GM19324 (cell line): ENCODE data around the gene NLRC5.
"Not testable (repeated sequence)": the region's sequence is repeated elsewhere in the genome, so short reads cannot be mapped to it uniquely, and the experiment has no call there.

Experiments
- ATAC-seq: cut with Tn5 transposase; IDR thresholded peaks from one replicate; pipeline ENCODE4 v1.9.1; 2021; ENCODE audit warnings: mild to moderate bottlenecking, moderate library complexity; ENCODE audit not compliant: unreplicated experiment, low FRiP score

The NLRC5 gene

GRCh38 chr16:56999409-57000270, 10.3 kb downstream of the NLRC5 start:
- no peak for ATAC-seq

GRCh38 chr16:57000271-57001025, 11.1 kb downstream of the NLRC5 start:
- no peak for ATAC-seq

- ATAC-seq, result no peak
These were observed 11.8 kb downstream of the NLRC5 start for GRCh38 chr16:57001026-57001679.

- ATAC-seq, result no peak
These were observed 14.4 kb downstream of the NLRC5 start for GRCh38 chr16:57003439-57004386.

- ATAC-seq, result no peak
These were observed 15.3 kb downstream of the NLRC5 start for GRCh38 chr16:57004387-57005250.

- ATAC-seq, result not testable (repeated sequence)
These were observed 16.2 kb downstream of the NLRC5 start for GRCh38 chr16:57005597-57005996.

- ATAC-seq, result no peak
These were observed 17.7 kb downstream of the NLRC5 start for GRCh38 chr16:57007050-57007449.

- ATAC-seq, result no peak
These were observed 18.2 kb downstream of the NLRC5 start for GRCh38 chr16:57007530-57007929.

- no peak for ATAC-seq
These were observed 19.1 kb downstream of the NLRC5 start for GRCh38 chr16:57008440-57008839.

GRCh38 chr16:57009643-57010170, 20.4 kb downstream of the NLRC5 start:
- no peak for ATAC-seq

GRCh38 chr16:57012353-57012752, 23.0 kb downstream of the NLRC5 start:
- ATAC-seq, result no peak

- no peak for ATAC-seq
These were observed 23.9 kb downstream of the NLRC5 start for GRCh38 chr16:57013229-57013628.

- no peak for ATAC-seq
These were observed 24.5 kb downstream of the NLRC5 start for GRCh38 chr16:57013902-57014301.

- no peak for ATAC-seq
These were observed 26.9 kb downstream of the NLRC5 start for GRCh38 chr16:57016301-57016700.

- ATAC-seq, result no peak
These were observed 27.5 kb downstream of the NLRC5 start for GRCh38 chr16:57016831-57017230.

- ATAC-seq, result no peak
These were observed 27.9 kb downstream of the NLRC5 start for GRCh38 chr16:57017251-57017650.

GRCh38 chr16:57019746-57020145, 30.4 kb downstream of the NLRC5 start:
- no peak for ATAC-seq

- ATAC-seq, result no peak
These were observed 31.3 kb downstream of the NLRC5 start for GRCh38 chr16:57020651-57021050.

- ATAC-seq, result no peak
These were observed 32.4 kb downstream of the NLRC5 start for GRCh38 chr16:57021757-57022156.
